CD4-positive, alpha-beta T cell treated with Interleukin-15 for 4 hours (primary cell): ENCODE measurements around the gene SLC2A10.

Source experiments
- DNase-seq: peaks from one replicate; pipeline ENCODE4 v3.0.0-alpha.2; 2020; ENCODE audit warnings: low spot score

Gene SLC2A10

DNA sequence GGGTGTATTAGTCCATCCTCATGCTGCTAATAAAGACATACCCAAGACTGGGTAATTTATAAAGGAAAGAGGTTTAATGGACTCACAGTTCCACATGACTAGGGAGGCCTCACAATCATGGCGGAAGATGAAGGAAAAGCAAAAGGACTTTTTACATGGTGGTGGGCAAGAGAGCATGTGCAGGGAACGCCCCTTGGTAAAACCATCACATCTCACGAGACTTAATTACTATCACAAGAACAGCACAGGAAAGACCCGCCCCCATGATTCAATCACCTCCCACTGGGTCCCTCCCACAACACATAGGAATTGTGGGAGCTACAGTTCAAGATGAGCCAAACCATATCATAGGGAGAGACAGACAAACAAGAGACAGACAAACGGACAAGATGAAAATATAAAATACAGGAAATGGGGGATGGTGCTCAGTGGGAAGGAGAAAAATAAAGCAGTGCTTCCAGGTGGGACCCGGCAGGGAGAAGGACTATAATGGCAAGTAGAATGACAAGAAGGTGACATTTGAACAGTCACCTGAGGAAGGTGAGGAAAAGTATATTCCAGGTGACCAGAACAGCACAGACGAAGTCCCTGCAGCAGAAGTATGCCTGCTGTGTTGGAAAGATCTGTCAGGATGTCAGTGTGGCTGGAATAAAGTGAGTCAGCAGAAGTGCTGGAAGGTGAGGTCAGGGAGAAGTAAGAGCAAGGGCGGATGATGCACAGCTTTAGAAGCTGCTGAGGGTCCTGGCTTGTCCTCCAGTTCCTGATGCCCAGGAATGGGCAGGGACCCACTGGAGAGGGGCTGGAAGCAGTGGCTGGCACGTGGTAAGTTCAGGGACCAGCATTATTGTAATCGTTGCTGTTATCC is 61.1 kb downstream of the SLC2A10 start:
- no peak for DNase-seq

DNA sequence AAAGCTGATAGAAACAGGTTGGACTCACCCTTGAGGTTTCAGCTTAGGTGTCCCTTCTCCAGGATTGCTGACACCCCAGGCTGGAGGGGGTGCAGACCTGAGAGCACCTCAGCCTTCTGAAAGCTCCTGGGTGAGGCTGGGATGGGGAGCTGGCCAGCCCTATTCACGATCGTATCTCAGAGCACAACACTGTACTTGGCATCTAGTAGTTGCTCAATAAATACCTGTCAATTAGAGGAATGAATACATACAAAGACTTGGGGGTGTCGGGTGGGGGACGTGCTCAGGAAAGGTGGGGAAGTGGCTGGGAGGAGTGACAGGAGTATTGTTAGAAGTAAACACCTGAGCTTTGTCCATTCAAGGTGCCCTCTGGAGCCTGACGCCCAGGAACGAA is 61.7 kb downstream of the SLC2A10 start:
- DNase-seq, result no peak

- no peak for DNase-seq
Observed at GRCh38 chr20:46772901-46773300, 63.5 kb downstream of the SLC2A10 start.

DNA sequence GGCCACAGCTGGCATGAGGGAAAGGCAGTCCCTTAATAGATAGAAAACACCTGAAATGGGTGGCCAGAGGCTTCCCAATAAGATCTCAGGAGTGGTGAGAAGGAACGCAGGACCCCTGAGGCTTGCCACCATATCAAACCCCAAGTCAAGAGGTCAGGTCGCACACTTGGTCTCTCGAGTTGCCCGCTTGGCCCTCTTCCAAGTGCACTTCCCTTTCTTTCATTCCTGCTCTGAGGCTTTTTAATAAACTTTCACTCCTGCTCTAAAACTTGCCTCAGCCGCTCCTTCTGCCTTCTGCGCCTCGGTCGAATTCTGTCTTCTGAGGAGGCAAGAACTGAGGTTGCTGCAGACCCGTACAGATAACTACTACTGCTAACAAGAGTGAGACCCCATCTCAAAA is 64.2 kb downstream of the SLC2A10 start:
- no peak for DNase-seq

DNA sequence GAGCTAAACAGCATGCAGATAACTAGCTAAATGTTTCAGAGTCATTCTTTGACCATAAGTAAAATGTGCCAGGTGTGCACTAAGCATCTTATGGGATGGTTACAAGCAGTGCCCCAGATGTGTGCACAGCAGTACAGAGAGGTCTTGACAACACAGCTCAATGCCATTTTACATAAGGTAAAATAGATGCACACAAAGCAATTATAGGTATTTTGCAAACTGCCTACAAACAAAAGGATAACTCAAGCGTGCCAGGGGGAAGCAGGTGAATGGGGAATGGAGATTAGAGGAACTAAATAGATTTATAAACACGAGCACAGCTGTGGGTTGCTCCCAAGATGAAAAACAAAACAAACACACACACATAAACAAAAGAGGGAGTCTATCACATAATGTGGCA is 64.8 kb downstream of the SLC2A10 start:
- DNase-seq, result no peak

DNA sequence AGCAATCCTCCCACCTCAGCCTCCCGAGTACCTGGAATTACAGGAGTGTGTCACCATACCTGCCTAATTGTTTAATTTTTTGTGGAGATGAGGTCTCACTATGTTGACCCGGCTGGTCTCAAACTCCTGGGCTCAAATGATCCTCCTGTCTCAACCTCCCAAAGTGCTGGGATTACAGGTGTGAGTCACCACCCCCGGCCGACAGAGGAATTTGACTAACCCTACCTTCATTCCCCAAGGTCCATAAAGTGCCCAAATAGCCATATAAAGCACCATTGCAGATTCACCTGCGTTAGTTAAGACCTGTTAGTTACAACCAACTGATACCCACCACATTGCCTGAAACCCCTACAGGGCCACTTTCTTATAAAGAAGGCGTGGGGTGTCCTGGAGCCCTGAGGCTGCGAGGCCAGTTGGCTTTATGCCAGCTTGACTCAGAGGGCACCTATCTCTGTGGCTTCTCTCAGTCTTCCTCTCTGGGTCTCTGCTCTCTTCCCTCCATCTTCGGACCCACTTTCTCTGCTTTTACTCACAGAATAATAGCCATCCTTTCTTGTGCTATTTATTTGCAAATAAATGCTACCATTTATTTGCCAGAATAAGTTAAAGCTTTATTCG is 65.6 kb downstream of the SLC2A10 start:
- DNase-seq, result no peak

DNA sequence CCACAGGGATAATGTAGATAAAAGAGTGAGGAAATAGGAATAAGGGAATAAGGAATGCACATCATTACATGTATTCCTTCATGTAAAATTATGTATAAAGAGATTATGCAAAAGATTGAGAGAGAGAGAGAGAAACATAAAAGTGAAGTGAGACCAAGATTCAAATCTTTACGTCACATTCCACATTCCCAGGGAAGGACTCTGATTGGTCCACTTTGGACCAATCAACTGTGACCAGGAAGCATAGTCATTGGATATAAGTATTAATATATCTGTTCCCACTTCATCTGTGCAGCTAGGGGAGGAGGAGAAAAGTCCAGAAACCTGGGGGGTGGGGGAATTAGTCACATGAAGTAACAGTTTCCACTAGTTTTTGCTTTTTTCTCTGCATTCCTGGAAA is 66.4 kb downstream of the SLC2A10 start:
- DNase-seq, result no peak

- no peak for DNase-seq
Observed at GRCh38 chr20:46777331-46777730, 67.9 kb downstream of the SLC2A10 start.

DNA sequence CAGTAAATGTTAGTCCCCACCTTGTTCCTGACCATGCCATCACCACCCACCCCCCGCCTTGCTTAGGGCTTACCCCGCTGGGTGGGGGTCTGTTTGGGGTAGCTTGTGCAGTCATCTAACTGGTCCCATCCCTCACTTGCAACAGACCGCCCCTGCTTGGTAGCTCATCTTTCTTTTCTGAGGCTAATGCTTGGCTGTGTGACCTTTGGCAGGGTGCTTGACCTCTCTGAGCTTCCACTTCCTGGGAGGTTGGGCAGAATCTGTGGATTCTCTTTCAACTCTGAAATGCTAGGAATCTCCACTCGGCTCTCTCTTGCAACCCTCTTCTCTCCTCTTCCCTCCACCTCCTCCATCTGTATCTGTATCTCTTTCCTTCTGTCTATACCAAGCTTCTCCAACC is 70.4 kb downstream of the SLC2A10 start:
- no peak for DNase-seq

- DNase-seq, result no peak
Observed at GRCh38 chr20:46784436-46785127, 75.1 kb downstream of the SLC2A10 start.
